Prostate gland (tissue), 2 donors: ENCODE results near the gene DDI2. TPM values are rescaled to one million over a fixed set of nuclear protein-coding genes. Genes with fewer than 3 reads are reported as not detected.
"Not testable (repeated sequence)": the region's sequence is repeated elsewhere in the genome, so short reads cannot be mapped to it uniquely, and the experiment has no call there.

ENCODE experiments used
- DNase-seq: peaks from one replicate; pipeline ENCODE4 v3.0.0-alpha.2; 2019; ENCODE audit warnings: low spot score
- H3K27ac ChIP-seq, 2 donors: fragments of 200-600 bp; sonication (generic); 2 replicates each; pipeline ENCODE4 v1.5.1; 2017 to 2019
- H3K27me3 ChIP-seq: fragments of 200-600 bp; sonication (generic); replicated peaks from 2 replicates; pipeline ENCODE4 v1.5.1; 2019; ENCODE audit not compliant: insufficient read depth
- H3K36me3 ChIP-seq, 2 donors: fragments of 200-600 bp; sonication (generic); 1 replicate in 1 of 2; 2 replicates in 1 of 2; pipeline versions ENCODE4 v1.5.1 to v1.8.1; 2017 to 2019
- H3K4me1 ChIP-seq: fragments of 200-600 bp; sonication (generic); replicated peaks from 2 replicates; pipeline ENCODE4 v1.5.1; 2019
- H3K4me3 ChIP-seq, 2 donors: fragments of 200-600 bp; sonication (generic); 2 replicates each; pipeline ENCODE4 v1.5.1; 2017 to 2019
- H3K9me3 ChIP-seq: fragments of 200-600 bp; sonication (generic); 2 replicates; pipeline ENCODE4 v1.5.1; 2017
- CTCF ChIP-seq, 4 experiments: fragments of 200-600 bp in 2 of 4; fragments of 450-650 bp in 2 of 4; sonication (generic) in 2 of 4; IDR thresholded peaks; 1 replicate in 3 of 4; 2 replicates in 1 of 4; pipeline ENCODE4 v1.5.1; 2016 to 2019; ENCODE audit warnings: antibody characterized with exemption in 4 of 4, mild to moderate bottlenecking in 2 of 4, moderate library complexity in 2 of 4
- POLR2A ChIP-seq: fragments of 450-650 bp; IDR thresholded peaks from one replicate; pipeline ENCODE4 v1.6.1; 2016; ENCODE audit warnings: antibody characterized with exemption, mild to moderate bottlenecking
- POLR2AphosphoS5 ChIP-seq: sonication (generic); formaldehyde crosslinking; IDR thresholded peaks from one replicate; pipeline ENCODE4 v1.6.1; 2017; ENCODE audit warnings: antibody characterized with exemption
- WGBS: methylation state at CpG from one replicate; pipeline ENCODE4 v1.1.5; 2018; 5-methylcytosine and 5-hydroxymethylcytosine counted together
- intact Hi-C: fragments of 100-400 bp; cut with DNase I; formaldehyde crosslinking; loops from one replicate; pipeline ENCODE4 v1.14.2; 2022
- total RNA-seq, 2 donors: library from RNA; depleted of rRNA; stranded (reverse); fragments of >200 nt; gene quantifications; one replicate each; pipeline ENCODE4 v1.1.0, GENCODE V29; 2016

The DDI2 gene
- total RNA-seq, 2 donors from 2014 or later: 47.5 to 58.4 TPM

- 65% methylated on average over 10 of the region's 10 CpGs for WGBS
- Histone ChIP-seq H3K36me3 (no peaks in the 10 kb centered on the region), H3K9me3 (no peaks in the 10 kb centered on the region), H3K27ac (no peak overlapping the region), H3K4me1 (no peaks in the 10 kb centered on the region), H3K27me3 (no peaks in the 10 kb centered on the region), H3K4me3 (no peak overlapping the region)
- intact Hi-C loops: no loop called here
- TF ChIP-seq POLR2AphosphoS5: no peak
- TF ChIP-seq CTCF (IDR thresholded peaks at IDR 0.05): no peak
- TF ChIP-seq POLR2A: no peak
- no peak for DNase-seq
Observed at GRCh38 chr1:15696956-15697521, 79.8 kb downstream of the DDI2 start.

- H3K9me3 ChIP-seq: no peaks in the 10 kb centered on the region
- H3K4me3 ChIP-seq: no peak overlapping the region
- intact Hi-C loops: no loop called here
- no peaks in the 10 kb centered on the region for H3K36me3 ChIP-seq
- H3K4me1 ChIP-seq: no peaks in the 10 kb centered on the region
- no peak for DNase-seq
- H3K27me3 ChIP-seq: no peaks in the 10 kb centered on the region
- 93% methylated on average over 2 of the region's 2 CpGs for WGBS
- H3K27ac ChIP-seq: no peak overlapping the region
- TF ChIP-seq POLR2AphosphoS5: no peak
- no peak for TF ChIP-seq CTCF (IDR thresholded peaks at IDR 0.05)
- TF ChIP-seq POLR2A: no peak
Observed at GRCh38 chr1:15698201-15698600, 80.9 kb downstream of the DDI2 start.

GRCh38 chr1:15699321-15699720 is 82.1 kb downstream of the DDI2 start:
- DNase-seq, H3K36me3 ChIP-seq, H3K4me3 ChIP-seq, intact Hi-C loops, H3K27me3 ChIP-seq, H3K9me3 ChIP-seq, H3K4me1 ChIP-seq, H3K27ac ChIP-seq: not testable (repeated sequence)
- 93% methylated on average over 4 of the region's 4 CpGs for WGBS

- no peak overlapping the region for H3K4me3 ChIP-seq
- H3K27me3 ChIP-seq: no peaks in the 10 kb centered on the region
- H3K4me1 ChIP-seq: no peaks in the 10 kb centered on the region
- intact Hi-C loops: loop anchor here (5.0 kb wide), 1 partner anchor 83 kb away; the partner anchor contains the start of gene DDI2
- TF ChIP-seq CTCF (IDR thresholded peaks at IDR 0.05) (no peak), POLR2A (no peak), POLR2AphosphoS5 (no peak)
- H3K9me3 ChIP-seq: no peaks in the 10 kb centered on the region
- no peak overlapping the region for H3K27ac ChIP-seq
- no peaks in the 10 kb centered on the region for H3K36me3 ChIP-seq
- 65% methylated on average over 6 of the region's 6 CpGs for WGBS
- no peak for DNase-seq
Observed at GRCh38 chr1:15700508-15700907, 83.2 kb downstream of the DDI2 start.

DNA sequence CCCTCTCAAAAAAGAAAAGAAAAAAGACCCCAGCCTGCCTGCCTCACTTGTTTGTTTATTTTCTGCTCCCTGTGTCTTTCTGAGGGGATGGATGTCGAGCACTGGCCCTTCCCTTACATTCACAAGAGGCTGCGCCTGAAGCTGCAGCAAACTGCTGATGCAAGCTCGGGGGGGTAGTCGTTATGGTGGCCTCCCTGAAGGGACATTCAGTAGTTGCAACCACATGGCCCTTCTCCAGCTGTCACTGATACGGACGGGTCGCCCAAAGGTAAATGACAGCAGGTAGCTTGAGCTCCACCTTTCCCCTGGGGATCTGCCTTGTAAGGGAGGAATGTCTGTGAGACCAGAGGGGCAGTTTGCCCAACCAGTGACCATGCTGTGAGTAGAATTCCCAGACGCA is 84.5 kb downstream of the DDI2 start:
- Histone ChIP-seq H3K27ac (no peak overlapping the region), H3K4me1 (no peaks in the 10 kb centered on the region), H3K9me3 (no peaks in the 10 kb centered on the region), H3K36me3 (no peaks in the 10 kb centered on the region), H3K27me3 (no peaks in the 10 kb centered on the region), H3K4me3 (no peak overlapping the region)
- no peak for TF ChIP-seq POLR2AphosphoS5
- no peak for TF ChIP-seq CTCF (IDR thresholded peaks at IDR 0.05)
- no peak for TF ChIP-seq POLR2A
- WGBS: 93% methylated on average over 8 of the region's 8 CpGs
- intact Hi-C loops: loop anchor here (5.0 kb wide), 1 partner anchor 84 kb away; the partner anchor contains the start of gene DDI2
- no peak for DNase-seq
